GM12801 (cell line): ENCODE measurements around the gene SGCA.

Experiments used
- CTCF ChIP-seq: IDR thresholded peaks from one replicate; pipeline ENCODE4 v1.5.1; 2011; ENCODE audit warnings: control low read depth; ENCODE audit not compliant: insufficient read length; ENCODE audit errors: extremely low read depth

SGCA gene

DNA sequence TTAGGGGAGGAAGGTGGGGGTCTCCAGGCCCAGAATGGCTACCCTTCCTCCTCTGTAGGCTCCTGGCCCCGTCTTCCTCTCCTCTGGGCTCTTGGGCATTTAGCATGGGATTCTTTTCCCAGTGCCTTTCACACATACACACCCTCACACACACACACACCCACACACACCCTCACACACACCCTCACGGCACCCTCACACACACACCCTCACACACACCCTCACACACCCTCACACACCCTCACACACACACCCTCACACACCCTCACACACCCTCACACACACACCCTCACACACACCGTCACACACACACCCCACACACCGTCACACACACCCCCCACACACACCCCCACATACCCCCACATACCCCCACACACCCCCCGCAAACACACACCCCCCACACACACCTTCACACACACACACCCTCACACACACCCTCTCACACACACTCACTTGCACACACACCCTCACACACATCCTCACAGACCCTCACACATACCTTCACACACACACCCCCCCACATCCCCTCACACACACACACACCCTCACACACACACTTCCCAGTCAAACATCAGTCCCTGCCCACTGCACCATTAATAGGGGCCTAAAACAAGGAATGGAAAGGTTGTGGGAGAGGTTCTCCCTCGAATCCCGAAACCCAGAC lies 845 bp downstream of the SGCA start:
- no peak for TF ChIP-seq CTCF

DNA sequence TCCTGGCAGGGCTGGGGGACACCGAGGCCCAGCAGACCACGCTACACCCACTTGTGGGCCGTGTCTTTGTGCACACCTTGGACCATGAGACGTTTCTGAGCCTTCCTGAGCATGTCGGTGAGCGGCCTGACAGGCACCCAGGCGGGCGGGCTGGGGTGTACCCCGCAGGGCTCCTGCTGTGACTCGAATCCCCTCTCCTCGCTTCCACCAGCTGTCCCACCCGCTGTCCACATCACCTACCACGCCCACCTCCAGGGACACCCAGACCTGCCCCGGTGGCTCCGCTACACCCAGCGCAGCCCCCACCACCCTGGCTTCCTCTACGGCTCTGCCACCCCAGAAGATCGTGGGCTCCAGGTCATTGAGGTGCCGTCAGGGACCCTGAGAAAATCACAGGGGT lies 1.6 kb downstream of the SGCA start:
- TF ChIP-seq CTCF, result no peak

DNA sequence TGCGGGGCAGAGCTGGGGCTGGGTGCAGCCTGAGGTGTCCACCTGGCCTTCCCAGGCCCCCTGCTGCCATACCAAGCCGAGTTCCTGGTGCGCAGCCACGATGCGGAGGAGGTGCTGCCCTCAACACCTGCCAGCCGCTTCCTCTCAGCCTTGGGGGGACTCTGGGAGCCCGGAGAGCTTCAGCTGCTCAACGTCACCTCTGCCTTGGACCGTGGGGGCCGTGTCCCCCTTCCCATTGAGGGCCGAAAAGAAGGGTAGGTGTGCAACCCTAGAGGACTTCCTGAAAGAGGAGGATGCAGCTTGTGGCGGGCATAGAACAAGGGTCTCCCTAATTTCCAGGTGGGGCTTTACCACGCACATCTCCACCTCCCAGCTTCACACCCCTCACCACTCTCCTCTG lies 2.5 kb downstream of the SGCA start:
- no peak for TF ChIP-seq CTCF

DNA sequence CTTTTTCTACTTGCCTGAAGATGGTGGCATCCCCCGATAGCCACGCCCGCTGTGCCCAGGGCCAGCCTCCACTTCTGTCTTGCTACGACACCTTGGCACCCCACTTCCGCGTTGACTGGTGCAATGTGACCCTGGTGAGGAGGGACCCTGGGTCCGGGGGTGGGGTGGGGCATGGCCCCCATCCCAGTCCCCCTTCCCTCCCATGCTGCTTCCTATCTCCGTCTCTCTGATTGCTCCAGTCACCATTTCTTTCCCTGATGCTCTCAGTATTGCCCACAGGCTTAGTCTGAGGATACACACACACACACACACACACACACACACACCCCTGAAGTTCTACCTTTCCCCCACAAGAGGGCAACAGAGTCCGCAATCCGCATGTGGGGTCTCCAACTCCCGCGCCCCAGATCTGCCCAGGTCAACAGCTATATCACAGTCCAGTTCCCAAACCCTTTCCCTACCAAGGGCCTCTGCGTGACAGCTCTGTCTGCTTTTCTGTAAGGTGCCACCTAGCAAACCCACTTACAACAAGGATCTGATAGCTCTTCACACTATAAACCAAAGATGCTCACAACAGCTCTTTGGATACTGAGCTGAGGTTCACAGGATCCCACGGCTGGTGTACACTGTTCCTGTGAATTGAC lies 3.4 kb downstream of the SGCA start:
- no peak for TF ChIP-seq CTCF

DNA sequence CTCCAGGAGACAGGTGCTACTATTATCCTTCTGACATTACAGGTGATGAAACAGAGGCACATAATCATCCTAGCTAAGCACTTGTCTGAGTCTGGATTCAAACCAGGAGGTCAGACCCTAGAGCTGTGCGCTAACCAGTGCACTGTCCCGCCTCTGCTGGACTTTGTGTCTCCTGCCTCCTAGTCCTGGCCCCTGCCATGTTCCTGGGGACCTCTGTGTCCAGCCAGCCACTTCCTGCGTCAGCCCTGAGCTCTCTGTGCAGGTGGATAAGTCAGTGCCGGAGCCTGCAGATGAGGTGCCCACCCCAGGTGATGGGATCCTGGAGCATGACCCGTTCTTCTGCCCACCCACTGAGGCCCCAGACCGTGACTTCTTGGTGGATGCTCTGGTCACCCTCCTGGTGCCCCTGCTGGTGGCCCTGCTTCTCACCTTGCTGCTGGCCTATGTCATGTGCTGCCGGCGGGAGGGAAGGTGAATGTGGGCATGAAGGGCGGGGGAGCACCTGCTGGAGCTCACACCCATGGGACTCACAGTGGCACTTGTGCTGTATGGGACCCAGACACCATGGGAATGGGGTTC lies 4.2 kb downstream of the SGCA start:
- no peak for TF ChIP-seq CTCF

GRCh38 chr17:50170662-50171370 lies 5.0 kb downstream of the SGCA start:
- no peak for TF ChIP-seq CTCF

DNA sequence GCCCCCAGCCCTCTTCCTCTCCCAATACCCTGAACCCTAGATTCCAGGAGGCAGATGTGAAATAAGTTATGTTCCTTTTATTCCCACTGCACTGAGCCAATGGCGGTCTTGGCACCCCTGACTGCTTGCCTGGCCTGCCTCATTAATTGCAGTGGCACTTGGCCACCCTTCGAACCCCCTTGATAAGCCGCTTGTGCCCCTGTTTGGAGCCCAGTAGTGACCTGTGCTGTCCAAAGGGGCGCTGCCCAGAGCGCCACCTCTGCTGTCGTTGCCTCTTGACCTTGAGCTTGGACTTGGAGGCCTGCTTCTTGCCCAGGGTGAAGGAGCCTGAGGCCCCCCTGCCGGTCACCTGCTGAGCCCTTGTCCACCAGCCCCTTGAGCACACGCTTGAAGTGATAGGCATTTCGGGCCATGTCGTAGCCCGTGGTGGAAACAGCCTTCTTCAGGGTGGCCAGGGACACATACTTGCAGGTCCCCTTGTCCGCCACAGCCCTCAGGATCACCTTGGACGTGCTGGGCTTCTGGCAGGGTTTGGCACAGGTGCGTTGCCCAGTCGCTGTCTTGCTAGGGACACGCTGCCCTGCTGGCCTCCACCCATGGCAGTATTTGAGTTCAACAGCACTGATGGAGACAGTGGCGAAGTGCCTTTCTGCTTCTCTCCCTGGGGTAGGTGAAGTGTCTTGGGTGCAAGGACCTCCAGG lies 5.7 kb downstream of the SGCA start:
- TF ChIP-seq CTCF, result no peak
